ENCODE results near the gene ERP44.
"Not testable (repeated sequence)": the region's sequence is repeated elsewhere in the genome, so short reads cannot be mapped to it uniquely, and the experiment has no call there.

Gene ERP44

DNA sequence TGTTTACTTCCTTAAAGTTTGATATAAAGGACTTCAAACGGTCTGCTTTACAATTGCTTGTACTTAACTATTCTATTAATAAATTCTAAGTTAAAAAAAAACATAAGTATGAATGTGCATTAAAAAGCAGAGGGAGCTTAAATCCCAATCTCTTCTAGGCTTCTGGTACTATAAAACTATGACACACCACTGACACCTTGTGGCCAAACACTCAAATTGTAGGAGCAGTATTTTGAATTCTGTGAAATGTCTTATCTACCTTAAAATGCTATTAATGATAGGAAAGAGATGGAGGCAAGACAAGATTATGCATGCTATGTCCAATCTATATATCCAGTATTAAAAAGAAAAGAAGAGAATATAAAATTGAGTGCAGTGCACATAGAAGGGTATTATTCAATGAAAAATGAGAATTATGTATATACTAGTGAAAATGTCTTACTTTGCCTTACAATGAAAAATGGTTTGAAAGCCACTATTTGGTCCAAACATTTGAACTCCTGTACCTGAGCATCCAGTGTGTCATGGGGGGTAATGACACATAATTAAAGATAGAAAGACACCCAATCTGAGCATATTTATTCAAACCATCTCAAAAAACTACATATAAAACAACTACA, 87.6 kb downstream of the ERP44 start:
- peak; percentile 65 for DNase-seq (ENCODE audit: low read depth)

DNA sequence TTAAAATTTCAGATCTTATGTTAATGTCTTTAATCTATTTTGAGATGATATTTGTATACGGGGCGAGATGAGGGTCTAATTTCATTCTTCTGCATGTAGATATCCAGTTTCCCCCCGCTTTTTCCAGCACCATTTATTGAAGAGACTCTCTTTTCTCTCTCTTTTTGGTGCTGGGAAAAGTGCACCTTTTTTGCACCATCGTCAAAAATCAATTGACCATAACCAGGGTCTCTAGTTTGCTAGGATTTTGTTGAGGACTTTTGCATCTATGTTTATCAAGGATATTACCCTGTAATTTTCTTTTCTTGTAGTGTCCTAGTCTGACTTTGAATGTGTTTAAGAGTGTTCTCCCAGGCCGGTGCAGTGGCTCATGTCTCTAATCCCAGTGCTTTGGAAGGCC, 99.0 kb downstream of the ERP44 start:
- DNase-seq (ENCODE audit: low read depth): no peak

DNA sequence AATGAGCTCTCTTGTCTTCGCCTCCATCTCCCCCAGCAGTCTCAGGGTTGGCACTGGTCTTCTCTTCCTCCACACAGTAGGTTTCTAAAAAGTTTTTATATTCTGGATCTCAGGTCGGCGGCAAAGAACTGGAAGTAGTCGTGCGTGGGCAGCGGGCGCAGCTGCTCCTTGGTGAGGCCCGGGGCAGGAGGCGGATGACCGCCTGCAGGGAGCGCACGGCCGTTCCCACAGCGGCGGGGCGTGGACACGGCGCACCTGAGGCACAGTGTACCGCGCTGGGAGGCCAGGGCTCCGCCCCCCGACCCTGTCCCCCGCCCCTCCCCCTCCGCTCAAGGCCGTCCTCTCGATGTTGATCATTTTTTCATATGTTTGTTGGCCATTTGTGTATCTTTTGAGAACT, 99.9 kb downstream of the ERP44 start:
- DNase-seq (ENCODE audit: low read depth): no peak

DNA sequence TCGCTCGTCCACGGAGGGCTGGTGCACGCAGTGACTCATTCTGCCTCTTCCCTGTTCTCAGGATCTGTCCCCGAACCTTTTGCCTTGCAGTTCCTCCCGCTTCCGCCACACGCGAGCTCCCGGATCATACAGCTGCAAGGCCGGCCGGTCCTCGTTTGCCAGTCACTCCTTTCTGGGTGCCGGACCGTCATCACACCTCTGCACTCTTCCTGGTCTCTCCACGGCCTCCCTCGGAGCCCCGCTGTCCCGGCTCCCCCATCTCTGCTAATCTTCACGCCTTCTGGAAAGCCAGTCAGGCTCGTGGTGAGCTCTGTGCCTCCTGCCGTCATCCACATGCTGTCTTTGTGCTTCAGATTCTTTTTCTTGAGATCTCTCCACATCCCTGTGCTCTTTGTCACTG, 100.5 kb downstream of the ERP44 start:
- no peak for DNase-seq (ENCODE audit: low read depth)

DNA sequence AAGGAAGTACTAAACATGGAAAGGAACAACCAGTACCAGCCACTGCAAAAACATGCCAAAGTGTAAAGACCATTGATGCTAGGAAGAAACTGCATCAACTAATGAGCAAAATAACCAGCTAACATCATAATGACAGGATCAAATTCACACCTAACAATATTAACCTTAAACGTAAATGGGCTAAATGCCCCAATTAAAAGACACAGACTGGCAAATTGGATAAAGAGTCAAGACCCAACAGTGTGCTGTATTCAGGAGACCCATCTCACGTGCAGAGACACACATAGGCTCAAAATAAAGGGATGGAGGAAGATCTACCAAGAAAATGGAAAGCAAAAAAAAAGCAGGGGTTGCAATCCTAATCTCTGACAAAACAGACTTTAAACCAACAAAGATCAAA, 108.3 kb downstream of the ERP44 start:
- DNase-seq (ENCODE audit: low read depth): not testable (repeated sequence)

DNA sequence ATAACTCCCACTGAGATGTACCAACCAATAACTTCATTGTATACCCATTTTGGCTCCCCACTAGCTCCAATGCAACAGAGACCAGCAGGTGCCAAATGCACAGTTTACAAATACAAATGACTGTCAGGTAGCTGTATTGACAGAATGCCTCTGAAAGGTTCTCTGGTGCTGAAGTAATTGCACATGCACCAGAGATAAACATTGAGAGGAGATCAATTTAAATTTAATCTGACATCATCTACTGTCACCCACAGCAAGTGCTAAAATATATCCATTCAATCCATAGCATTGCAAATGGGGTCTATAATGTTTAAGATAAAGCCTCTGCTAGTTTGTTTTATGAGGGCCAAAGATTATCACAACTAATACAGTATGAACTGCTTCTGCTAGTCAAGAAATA, 112.2 kb downstream of the ERP44 start:
- no peak for DNase-seq (ENCODE audit: low read depth)

DNA sequence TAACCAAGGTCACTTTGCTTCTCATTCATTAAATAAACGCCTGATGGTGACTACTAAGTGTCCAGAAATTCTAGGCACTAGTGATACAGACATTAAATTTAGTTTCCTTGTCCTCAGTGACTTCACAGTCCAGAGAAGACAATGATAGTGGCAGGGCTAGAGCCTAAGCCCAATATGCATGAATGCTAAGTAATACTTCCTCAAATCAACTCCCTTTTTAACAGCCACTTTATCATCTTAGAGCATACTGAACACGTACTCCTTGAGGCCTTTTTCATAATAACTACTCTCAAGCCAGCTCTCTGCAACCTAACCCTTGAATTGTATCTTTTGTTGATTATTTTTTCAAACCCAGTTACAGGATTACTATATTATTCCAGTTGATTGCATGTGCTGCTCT, 118.2 kb downstream of the ERP44 start:
- DNase-seq (ENCODE audit: low read depth): no peak

DNA sequence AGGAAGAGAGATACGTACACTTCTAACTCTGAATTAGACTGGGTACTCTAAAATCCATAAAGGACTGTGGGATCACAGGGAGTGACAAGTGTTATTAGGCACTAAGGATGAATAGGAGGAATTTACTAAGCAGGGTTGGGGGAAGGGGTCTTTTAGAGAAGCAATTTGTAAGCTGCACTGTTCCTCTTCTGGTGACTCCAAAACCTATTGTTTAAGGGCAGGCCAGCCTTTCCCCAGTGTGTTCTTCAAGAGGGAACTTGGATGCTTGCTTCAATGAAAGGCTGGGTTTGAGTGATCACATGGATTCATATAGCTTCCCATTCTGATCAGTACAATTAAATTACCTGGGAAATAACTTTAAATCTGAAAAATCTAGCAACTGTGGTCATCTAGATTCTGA, 120.6 kb downstream of the ERP44 start:
- DNase-seq (ENCODE audit: low read depth): no peak

DNA sequence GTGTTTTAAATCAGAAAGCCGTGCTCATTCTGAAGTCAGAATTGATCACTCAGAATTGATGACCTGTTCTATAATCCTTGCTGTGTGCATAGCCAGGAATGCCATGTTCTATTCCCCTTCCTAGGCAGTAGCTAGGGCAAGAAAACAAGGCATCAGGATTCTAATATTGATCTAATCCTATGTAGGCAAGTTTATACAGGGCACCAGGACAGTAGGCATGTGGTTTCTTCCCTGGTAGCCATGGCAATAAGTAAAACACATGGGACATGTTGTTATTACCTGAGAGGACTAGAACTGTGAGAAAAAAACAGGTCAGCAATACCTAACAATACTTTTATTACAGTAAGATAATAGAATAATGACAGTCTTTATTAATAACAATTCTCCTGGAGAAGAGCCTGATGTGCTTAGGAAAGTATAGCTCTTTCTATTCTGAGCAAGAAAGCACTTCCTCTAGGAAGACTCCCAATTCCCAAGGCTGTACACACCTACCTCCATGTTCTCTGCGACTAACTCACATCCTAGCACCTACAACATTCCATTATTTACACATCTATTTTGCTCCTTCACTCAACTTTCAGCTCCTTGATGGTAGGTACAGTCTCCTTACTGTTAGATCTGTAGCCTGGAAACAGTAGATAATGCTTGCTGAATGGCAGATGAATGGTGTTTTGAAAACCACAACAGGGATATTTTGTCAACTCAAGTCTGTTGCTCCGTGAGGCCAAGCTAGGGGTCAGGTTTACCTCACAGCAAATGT, 121.6 kb downstream of the ERP44 start:
- no peak for DNase-seq (ENCODE audit: low read depth)

DNA sequence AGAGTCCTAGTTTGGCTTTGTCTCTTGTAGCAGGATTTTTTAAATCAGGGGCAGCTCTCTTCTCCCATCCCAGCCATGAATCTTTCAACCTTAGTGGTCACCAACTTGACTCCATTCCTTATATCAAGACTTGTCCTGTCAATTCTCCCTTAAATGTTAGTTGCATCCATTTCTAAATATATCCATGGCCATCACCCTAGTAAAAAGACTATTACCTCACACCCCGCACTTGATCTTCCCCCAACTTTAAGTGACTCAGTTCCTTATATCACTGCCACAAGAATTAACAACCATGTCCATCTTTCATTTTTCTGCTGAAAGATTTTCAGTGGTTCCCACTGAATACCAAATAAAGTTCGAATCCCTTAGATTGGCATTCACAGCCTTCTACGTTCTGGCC, 125.3 kb downstream of the ERP44 start:
- no peak for DNase-seq (ENCODE audit: low read depth)

DNA sequence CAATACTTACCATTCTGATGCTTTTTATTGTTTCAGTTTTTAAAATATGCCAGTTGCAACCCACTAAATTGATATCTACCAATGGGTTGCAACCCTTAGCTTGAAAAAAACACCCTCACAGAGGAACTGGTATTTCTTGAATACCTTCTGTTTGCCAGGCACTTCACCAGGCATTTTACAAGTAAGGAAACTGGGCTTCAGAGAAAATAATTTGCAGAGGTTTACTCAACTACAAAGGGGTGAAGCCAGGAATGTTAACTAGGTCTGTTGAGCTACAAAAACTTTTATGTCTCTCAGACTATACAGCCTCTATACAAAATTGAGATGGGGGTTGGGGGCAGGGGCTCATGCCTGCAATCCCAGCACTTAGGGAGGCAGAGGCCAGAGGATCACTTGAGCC, 127.4 kb downstream of the ERP44 start:
- DNase-seq (ENCODE audit: low read depth): no peak

DNA sequence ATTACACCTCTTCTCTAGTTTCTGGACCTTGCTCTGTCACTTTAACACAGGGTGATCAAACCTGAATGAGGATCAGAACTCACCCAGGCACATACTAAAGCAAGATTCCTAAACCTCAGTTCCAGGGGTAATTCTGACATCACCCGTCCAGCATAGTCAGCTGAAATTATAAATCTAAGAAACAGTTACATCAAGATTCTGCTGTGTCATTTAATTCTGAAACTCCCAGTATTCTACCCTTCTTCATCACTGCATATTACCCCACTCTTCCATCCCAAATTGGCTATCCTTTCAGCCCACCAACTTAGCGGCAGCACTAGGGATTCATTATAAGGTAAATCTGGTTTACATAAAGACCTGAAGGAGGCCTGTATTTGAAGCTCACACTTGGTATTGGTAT, 128.3 kb downstream of the ERP44 start:
- no peak for DNase-seq (ENCODE audit: low read depth)

DNA sequence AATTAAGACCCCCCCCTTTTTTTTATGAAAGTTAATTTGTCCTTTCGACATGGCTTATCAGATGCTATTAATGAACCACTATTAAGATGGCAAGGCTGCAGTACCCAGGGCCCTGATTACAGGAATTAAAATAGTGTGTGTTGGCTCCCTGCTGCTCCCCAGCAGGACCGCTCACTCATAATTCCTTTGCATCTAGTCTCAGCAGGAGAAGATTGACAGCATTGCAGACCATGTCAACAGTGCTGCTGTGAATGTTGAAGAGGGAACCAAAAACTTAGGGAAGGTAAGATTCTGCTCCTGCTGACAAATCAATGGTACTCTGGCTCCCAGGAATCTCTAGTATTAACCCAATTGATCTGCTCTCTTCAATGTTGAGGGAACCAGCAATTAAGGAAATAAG, 131.3 kb downstream of the ERP44 start:
- DNase-seq (ENCODE audit: low read depth): no peak

DNA sequence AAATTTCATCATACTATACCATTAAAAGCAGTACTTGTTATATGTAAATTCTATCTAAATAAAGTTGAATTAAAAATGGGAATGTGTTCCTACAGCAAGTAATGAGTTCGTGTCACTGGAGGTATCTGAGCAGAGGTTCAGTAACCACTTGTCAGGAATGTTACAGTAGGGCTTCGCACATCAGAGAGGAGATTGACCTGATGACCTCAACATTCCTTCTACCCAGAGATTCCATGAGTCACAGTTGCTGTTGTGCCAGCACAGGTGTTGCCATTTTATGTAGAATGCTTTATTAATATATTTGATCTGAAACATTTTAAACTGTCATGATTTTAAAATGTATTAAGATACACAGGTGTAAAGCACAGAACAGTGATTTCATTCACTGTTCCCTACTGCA, 132.1 kb downstream of the ERP44 start:
- DNase-seq (ENCODE audit: low read depth): peak; percentile 67

DNA sequence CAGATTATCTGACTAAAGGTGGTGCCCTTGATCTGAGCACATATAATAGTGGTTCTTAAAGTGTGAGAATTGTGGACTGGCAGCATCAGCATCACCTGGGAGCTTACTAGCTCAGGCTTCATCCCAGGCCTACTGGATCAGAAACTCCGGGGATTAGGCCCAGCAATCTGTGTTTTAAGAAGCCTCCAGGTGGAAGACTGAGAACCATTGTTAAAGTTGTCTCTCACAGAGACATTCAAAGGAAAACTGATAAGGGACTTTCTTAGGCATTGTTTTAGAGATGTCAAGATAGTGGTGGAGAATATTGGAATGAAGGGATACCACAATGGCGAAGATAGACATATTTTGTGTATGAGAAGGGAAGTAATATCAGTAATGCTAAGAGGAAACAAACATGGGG, 132.8 kb downstream of the ERP44 start:
- no peak for DNase-seq (ENCODE audit: low read depth)

DNA sequence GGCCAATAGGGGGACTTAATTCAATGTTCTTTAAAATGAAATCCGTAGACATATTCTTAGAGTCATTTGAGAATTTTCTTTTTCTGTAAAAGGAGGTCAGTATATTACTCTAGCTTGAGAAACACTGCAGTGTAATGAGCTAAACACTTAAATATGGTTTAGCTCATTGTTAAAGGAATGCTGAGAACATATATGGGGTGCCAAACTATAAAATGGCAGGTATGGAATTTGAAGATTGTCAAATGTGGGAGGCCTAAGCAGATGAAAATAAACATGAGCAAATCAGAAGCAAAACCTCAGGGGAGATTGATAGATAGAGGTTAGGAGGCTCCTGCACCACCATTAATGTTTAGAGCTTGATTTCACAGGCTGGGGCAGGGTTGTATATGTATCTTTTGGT, 134.5 kb downstream of the ERP44 start:
- DNase-seq (ENCODE audit: low read depth): no peak

DNA sequence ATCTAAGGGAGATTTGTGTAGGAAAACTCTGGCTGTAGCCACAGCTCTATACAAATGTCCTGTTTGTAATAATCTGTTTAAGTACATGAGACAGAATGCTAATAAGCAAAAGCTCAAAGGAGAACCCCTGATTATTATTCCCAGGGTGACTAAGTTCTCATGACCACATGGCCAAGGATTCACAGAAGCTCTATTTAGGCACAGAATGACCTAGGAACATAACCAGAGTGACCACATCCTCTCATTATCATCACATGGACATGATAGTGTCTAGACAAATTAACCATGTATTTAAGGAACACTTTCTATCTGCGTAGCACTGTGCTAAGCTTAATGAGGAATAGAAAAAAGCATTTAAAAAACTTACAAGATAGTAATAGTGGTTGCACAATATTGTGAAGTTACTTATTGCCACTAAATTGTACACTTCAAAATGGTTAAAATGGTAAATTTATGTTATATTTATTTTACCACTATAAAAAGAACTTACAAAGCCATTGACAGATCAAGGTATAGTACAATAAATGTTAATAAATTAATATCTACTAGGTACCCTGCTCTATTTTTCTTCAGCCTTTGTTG, 136.0 kb downstream of the ERP44 start:
- DNase-seq (ENCODE audit: low read depth): peak; percentile 24

DNA sequence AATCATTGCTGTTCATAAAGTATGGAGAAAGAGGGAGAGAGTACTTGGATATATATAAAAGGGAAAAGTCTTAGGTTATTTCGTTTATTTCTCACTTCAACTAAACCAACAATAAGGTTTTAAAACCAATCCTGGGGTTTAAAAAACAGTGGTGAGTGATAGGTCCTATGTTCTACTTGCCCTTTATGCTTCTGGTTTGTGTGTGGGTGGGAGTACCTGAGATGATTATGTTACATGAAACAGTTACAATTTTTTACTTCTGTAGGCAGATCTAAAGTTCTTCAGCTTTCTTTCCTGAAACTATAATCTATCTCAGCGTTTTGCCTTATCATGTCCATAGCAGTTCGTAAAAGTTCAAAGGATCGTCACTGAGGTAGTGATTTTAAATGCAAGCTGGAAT, 143.2 kb downstream of the ERP44 start:
- no peak for DNase-seq (ENCODE audit: low read depth)

DNA sequence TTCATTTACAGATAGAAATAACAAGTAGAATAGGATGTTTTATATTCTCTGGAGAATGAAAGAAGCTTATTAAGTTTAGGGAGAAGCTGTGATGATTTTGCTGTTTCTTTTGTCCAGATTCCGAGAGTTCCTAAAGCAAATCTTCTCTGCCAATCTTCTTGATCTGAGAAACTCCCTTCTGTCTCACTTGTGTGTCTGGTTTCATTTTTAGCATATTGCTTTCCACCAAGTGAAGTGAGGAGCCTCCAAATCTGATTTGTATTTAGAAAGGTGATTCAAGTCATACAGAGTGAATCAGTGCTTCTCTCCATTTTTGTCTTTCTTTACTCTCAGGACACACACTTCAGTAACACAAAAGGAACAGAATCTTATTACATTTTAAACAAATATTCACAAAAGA, 144.0 kb downstream of the ERP44 start:
- no peak for DNase-seq (ENCODE audit: low read depth)

DNA sequence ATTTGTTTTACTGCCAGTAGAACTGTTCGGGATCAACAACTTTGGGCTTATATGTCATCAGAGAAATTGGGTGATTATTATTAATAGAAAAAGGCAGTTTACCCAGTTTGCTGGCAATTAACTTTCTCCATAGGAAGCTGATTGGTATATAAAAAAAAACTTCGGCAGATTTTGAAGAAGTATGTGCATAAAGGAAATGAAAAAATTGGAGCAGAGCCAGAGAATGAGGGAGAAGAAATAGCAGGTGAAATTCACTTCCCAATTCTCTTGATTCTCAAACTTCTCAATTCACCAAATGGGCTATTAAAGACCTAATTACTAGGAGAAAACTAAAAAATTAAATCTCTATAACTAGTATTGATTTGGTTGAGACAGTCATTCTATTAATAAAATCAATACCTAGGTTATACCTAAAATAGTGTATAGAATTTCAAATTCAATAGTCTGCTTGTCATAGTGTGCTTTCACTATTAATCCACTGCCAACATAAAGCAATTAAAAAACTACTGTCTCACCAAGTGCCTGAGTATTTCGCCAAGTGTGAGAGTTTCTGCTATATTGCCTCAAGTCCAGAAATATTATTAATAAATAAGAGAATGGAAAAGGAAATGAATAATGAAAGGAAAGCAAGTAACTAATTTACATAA, 144.8 kb downstream of the ERP44 start:
- no peak for DNase-seq (ENCODE audit: low read depth)

DNA sequence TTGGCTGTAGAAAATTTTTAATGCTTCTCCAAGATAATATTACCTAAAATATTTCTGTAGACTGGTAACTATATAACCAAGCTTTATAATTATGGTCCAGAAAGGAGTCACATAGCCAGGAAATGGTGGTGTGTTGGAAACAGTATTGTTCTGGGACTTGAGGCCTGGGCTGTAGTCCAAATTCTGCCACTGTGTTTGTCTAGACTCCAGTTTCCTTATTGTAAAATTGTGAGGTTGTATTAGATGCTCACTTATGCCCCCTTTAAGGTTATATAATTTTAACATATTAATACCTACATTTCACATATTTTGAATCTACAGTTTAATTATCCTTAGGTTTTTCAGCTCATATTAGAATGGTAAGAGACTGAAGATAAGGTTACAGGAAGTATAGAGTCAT, 149.9 kb downstream of the ERP44 start:
- no peak for DNase-seq (ENCODE audit: low read depth)

DNA sequence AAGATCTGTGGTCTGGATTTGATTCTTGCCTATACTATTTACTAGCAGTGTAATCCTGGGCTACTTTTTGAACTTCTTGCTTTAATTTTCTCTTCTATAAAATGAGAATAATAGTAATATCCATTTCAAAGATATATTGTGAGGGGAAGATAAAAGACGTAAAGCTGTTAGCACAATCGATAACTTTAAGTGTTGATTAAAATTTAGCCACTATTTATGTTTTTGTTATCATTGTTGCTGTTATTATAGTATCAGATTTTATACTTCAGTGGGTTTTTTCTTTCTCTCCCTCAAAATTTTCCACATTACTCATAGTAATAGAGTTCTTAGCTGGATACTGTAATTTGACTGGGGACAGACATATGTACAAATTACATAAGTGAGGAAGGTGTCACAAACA, 150.3 kb downstream of the ERP44 start:
- no peak for DNase-seq (ENCODE audit: low read depth)

DNA sequence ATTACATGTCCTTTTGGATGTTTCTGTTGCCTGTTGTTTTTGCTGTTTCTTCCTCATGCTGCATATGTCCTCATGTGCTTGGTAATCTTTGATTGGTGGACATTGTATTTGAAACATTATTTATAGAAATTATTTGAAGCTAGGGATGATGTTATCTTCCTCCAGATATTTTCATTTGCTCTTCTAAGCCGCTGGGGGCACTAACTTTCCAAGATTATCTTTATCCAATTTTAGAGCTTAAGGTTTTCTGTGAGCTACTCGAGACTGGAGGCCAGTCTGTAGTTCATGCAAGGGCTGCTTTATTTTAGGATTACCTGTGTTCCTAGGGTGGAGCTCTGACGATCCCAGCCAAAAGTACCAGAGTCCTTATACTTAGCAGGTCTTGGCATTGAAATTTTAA, 151.4 kb downstream of the ERP44 start:
- no peak for DNase-seq (ENCODE audit: low read depth)

All from ELR (cell line).